Liver (tissue), 3 donors: ENCODE data around the gene WDR19.

Experiments used
- FOXA1 ChIP-seq: IDR thresholded peaks from 2 replicates; pipeline ENCODE4 v1.6.1; 2016; ENCODE audit warnings: antibody characterized with exemption
- GABPA ChIP-seq, 2 donors: IDR thresholded peaks in 1 of 2; conservative IDR thresholded peaks in 1 of 2; 2 replicates each; pipeline ENCODE4 v1.6.1; 2016; ENCODE audit warnings: antibody characterized with exemption in 2 of 2, mild to moderate bottlenecking in 1 of 2, moderate library complexity in 1 of 2
- HNF4A ChIP-seq, 2 donors: conservative IDR thresholded peaks; 2 replicates each; pipeline ENCODE4 v1.6.1; 2016; ENCODE audit warnings: antibody characterized with exemption in 2 of 2, mild to moderate bottlenecking in 2 of 2
- RAD21 ChIP-seq, 2 donors: IDR thresholded peaks; 2 replicates each; pipeline ENCODE4 v1.6.1; 2016; ENCODE audit warnings: antibody characterized with exemption in 2 of 2, mild to moderate bottlenecking in 2 of 2
- SP1 ChIP-seq: IDR thresholded peaks from 2 replicates; pipeline ENCODE4 v1.6.1; 2018; ENCODE audit warnings: antibody characterized with exemption, mild to moderate bottlenecking
- TAF1 ChIP-seq: conservative IDR thresholded peaks from 2 replicates; pipeline ENCODE4 v1.6.1; 2016; ENCODE audit warnings: antibody characterized with exemption, mild to moderate bottlenecking
- YY1 ChIP-seq: IDR thresholded peaks from 2 replicates; pipeline ENCODE4 v1.6.1; 2016; ENCODE audit warnings: antibody characterized with exemption, mild to moderate bottlenecking
- TF ChIP-seq, protein P1 (sequence below): fragments of 150-350 bp; IDR thresholded peaks from 2 replicates; pipeline ENCODE4 v1.5.1; 2017; ENCODE audit warnings: improper control_type of control experiment, low read depth, low read length; ENCODE audit not compliant: missing input control
- TF ChIP-seq, protein P2 (sequence below): IDR thresholded peaks from 2 replicates; pipeline ENCODE4 v1.6.1; 2016; ENCODE audit warnings: antibody characterized with exemption
- TF ChIP-seq, protein P3 (sequence below): IDR thresholded peaks from 2 replicates; pipeline ENCODE4 v1.6.1; 2016; ENCODE audit warnings: antibody characterized with exemption
- TF ChIP-seq, protein P4 (sequence below): IDR thresholded peaks from 2 replicates; pipeline ENCODE4 v1.6.1; 2016; ENCODE audit warnings: antibody characterized with exemption
- TF ChIP-seq, protein P5 (sequence below): IDR thresholded peaks from 2 replicates; pipeline ENCODE4 v1.6.1; 2016; ENCODE audit warnings: antibody characterized with exemption, mild to moderate bottlenecking
- donor health status: healthy.
- donor health status: healthy.

DNA sequence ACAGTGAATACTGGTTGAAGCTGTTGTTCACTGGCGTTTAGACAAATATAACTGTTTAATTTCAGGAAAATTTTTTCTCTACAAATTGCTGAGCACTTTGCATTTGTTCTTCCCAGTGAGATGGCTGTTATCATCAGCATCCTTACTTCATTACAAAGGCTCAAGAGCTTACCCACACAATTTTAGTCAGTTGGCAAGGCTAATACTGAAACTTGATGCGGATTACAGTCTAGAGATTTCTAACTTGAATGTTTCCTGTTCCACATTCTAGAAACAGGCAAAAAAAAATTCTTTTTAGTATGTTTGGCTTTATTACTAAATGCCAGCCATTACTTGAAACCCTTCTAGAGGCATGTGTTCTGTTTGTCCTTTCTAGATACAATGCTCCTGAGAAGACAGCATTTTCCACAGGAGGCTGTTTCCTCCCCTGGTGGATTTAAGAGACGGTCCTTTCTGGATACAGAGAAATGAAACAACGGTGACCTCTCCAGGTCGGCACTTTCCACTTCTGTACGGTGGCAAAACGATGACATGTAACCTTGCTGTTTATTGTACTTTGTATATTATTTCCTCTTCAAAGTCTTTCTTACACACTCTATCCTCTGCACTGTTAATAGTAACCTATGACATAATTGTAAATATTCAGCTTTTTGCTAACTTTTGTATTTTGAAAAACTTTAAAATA, 102.9 kb downstream of the WDR19 start:
- TF ChIP-seq, protein P1, sequence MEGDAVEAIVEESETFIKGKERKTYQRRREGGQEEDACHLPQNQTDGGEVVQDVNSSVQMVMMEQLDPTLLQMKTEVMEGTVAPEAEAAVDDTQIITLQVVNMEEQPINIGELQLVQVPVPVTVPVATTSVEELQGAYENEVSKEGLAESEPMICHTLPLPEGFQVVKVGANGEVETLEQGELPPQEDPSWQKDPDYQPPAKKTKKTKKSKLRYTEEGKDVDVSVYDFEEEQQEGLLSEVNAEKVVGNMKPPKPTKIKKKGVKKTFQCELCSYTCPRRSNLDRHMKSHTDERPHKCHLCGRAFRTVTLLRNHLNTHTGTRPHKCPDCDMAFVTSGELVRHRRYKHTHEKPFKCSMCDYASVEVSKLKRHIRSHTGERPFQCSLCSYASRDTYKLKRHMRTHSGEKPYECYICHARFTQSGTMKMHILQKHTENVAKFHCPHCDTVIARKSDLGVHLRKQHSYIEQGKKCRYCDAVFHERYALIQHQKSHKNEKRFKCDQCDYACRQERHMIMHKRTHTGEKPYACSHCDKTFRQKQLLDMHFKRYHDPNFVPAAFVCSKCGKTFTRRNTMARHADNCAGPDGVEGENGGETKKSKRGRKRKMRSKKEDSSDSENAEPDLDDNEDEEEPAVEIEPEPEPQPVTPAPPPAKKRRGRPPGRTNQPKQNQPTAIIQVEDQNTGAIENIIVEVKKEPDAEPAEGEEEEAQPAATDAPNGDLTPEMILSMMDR = no peak
- TF ChIP-seq, protein P2, sequence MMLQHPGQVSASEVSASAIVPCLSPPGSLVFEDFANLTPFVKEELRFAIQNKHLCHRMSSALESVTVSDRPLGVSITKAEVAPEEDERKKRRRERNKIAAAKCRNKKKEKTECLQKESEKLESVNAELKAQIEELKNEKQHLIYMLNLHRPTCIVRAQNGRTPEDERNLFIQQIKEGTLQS = no peak
- TF ChIP-seq, protein P3, sequence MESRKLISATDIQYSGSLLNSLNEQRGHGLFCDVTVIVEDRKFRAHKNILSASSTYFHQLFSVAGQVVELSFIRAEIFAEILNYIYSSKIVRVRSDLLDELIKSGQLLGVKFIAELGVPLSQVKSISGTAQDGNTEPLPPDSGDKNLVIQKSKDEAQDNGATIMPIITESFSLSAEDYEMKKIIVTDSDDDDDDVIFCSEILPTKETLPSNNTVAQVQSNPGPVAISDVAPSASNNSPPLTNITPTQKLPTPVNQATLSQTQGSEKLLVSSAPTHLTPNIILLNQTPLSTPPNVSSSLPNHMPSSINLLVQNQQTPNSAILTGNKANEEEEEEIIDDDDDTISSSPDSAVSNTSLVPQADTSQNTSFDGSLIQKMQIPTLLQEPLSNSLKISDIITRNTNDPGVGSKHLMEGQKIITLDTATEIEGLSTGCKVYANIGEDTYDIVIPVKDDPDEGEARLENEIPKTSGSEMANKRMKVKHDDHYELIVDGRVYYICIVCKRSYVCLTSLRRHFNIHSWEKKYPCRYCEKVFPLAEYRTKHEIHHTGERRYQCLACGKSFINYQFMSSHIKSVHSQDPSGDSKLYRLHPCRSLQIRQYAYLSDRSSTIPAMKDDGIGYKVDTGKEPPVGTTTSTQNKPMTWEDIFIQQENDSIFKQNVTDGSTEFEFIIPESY = no peak
- no peak for TF ChIP-seq SP1
- TF ChIP-seq RAD21 (IDR thresholded peaks at IDR 0.05) = peak in 1 of 2 donors; percentile 16
- no peak for TF ChIP-seq FOXA1
- no peak for TF ChIP-seq TAF1
- TF ChIP-seq, protein P4, sequence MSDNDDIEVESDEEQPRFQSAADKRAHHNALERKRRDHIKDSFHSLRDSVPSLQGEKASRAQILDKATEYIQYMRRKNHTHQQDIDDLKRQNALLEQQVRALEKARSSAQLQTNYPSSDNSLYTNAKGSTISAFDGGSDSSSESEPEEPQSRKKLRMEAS = no peak
- TF ChIP-seq GABPA (IDR thresholded peaks at IDR 0.05 in 1 of 2, conservative IDR thresholded peaks at IDR 0.05 in 1 of 2) = no peak
- TF ChIP-seq, protein P5, sequence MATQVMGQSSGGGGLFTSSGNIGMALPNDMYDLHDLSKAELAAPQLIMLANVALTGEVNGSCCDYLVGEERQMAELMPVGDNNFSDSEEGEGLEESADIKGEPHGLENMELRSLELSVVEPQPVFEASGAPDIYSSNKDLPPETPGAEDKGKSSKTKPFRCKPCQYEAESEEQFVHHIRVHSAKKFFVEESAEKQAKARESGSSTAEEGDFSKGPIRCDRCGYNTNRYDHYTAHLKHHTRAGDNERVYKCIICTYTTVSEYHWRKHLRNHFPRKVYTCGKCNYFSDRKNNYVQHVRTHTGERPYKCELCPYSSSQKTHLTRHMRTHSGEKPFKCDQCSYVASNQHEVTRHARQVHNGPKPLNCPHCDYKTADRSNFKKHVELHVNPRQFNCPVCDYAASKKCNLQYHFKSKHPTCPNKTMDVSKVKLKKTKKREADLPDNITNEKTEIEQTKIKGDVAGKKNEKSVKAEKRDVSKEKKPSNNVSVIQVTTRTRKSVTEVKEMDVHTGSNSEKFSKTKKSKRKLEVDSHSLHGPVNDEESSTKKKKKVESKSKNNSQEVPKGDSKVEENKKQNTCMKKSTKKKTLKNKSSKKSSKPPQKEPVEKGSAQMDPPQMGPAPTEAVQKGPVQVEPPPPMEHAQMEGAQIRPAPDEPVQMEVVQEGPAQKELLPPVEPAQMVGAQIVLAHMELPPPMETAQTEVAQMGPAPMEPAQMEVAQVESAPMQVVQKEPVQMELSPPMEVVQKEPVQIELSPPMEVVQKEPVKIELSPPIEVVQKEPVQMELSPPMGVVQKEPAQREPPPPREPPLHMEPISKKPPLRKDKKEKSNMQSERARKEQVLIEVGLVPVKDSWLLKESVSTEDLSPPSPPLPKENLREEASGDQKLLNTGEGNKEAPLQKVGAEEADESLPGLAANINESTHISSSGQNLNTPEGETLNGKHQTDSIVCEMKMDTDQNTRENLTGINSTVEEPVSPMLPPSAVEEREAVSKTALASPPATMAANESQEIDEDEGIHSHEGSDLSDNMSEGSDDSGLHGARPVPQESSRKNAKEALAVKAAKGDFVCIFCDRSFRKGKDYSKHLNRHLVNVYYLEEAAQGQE = no peak
- TF ChIP-seq YY1 = no peak
- TF ChIP-seq HNF4A (conservative IDR thresholded peaks at IDR 0.05) = no peak
